ENCODE results near the gene KRT85. TPM values are rescaled to one million over a fixed set of nuclear protein-coding genes. Genes with fewer than 3 reads are reported as not detected.
"Not testable (repeated sequence)": the region's sequence is repeated elsewhere in the genome, so short reads cannot be mapped to it uniquely, and the experiment has no call there.

The KRT85 gene
- polyA plus RNA-seq, 1 donor, result not detected

DNA sequence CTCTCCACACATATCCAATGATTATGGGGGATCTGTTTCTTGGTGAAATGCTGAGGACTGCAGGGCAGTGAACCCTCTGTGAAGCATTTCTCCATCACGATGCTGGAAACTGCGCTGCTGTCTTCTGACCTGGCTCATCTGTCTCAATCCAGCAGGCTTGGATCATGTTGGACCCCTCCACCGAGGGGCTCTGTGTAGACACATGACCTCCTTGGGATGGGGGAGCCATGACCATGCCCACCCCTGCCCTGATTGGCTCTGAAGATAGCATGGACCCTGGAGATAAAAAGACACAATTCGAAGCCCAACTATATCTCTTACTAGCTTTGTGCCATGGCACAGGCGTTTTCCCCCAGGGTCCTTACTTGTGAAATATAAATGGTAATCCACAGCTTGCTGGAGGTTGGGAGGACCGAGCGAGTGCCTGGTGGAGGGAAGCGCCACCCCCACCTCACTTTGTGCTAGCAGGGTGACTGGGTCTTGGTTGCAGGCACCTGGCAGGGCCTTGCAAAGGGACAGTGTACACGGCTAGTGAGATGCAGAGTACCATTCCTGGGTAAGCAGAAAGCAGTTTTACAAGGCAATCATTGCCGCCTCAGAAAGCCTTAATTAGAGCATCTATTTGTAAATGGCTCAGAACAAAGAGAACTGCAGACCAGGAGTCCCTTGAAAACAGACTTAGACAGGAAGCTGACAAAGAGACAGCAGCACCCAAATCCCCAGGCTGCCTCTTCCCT lies 43.7 kb downstream of the KRT85 start:
- DNase-seq, result no peak

DNA sequence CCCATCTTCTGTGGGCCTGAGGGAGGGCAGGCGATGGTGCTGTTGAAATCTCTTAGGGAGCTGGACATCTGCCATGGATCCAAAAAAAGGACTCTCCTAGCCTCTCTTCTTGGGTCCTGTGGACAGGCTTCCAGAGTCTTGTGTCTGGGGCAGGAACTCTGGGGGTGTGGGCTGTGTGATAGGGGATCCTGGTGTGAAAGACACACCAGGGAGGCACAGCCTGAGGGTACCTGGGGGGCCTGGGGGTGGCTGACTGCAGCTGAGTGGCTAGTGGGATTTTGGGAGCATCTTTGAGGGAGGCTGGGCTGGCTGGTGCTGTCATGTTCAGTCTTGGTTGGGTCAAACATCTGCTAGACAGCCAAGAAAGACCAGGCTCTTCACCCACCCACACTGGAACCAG lies 44.3 kb downstream of the KRT85 start:
- DNase-seq, result no peak

DNA sequence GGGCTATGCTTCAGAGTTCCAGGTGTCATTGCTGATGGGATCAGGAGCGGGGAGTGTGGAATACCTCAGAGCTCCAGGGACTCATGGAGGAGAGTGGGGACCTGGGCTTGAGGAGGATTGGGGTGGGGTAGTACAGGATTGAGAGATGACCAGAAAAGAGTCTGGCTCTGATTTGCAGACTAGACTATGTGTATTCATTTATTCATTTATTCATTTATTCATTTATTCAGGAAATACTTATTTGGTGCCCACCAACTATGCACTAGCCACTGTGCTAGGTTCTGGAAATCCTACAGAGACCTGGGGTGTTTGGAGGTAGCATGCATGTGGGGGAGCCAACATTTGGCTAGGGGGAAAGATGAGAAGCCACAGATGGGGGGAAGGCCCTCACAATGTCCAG lies 45.2 kb downstream of the KRT85 start:
- no peak for DNase-seq

DNA sequence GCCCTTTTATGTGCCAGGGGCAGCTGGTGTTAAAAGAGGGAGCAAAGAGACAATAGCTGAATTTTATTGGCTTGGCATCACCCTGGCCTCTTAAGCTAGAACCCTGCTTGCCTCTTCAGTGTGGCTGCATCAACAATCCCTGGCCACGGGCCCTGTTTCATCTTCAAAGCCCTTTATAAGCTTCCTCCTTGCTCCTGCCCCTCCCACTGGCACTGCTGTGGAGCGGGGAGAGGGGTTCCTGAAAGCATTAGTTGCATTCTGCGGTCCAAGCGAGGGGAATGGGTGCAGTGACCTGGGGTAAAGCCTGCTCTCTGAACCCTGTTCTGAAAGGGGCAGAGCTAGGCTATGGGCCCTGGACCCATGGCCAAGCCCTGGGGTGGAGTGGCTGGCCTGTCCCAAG lies 45.9 kb downstream of the KRT85 start:
- no peak for DNase-seq

DNA sequence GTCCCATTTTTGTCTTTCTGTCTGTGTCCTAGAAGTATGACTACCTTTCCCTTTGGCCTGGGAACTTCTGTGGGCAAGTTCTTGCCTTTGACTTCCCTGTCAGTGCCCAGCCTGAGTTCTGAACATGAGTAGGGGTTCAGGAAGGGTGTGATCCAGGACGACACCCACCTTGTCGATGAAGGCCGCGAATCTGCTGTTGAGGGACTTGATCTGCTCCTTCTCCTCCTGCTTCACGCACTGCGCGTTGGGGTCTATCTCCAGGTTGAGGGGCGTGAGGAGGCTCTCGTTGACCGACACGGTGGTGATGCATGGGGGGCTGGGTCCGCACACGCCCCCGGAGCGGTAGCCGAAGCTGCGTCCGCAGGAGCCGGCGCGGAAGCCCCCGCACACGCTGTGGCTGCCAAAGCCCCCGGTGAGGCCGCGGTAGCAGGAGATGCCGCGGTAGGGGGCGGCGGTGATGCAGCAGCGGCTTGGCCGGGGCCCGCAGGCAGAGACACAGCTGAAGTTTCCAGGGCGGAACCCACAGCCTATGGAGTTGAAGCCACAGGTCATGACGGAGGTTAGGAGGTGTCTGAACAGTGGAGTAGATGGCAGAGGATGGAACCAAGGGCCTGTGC lies 46.4 kb downstream of the KRT85 start, which contains the start of gene KRT83:
Gene KRT83, minus strand, starts transcription at position 615 of the 617 bp plus-strand sequence. Its CDS starts 63 bp downstream, at position 552.
- no peak for DNase-seq

DNA sequence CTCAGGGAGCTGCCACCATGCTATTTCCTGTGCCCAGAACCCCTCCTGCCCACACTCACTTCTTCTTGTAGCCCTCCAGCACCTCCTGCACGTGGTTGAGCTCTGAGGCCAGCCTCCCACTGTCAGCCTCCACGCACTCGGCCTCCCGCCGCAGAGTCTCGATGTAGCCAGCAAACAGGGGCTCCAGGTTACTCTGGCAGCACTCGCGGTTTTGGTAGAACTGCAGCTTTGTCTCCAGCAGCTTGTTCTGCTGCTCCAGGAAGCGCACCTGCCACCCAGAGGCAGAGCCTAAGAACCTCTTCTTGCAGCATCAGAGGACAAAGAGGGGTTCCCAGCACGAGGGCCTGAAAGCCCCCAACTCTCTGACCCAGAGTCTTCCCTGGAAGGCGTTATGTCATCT lies 48.2 kb downstream of the KRT85 start:
- no peak for DNase-seq

DNA sequence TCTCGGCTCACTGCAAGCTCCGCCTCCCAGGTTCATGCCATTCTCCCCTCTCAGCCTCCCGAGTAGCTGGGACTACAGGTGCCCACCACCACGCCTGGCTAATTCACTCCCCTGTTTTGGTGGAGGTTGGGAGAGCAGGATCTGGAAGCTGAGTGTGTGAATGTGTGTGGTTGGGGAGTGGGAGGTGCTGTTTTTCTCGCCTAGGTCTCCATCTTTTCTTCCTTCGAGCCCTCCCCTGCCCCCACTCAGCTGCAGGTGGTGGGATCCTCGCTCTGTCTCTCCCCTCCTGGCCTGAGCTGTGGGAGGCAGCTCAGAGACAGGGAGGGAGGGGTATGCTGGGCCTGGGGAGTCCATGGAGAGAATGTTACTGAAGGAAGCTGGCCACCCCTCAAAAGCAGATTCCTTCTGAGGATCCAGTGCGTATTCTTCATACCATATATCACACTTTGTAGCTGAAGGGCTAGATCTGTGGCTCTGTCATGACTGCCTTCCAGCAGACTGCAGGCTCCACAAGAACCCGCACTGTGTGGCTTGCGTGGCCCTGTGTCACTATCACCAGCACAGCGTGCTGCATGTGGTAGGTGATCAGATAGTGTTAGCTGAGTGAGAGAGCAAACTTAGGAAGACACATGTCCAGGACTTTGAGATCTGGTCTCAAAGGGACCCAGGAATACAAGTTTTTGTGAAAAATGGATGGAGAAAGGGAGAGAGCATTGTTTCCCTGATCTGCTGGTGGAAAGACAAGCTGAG lies 48.9 kb downstream of the KRT85 start:
- DNase-seq, result no peak

DNA sequence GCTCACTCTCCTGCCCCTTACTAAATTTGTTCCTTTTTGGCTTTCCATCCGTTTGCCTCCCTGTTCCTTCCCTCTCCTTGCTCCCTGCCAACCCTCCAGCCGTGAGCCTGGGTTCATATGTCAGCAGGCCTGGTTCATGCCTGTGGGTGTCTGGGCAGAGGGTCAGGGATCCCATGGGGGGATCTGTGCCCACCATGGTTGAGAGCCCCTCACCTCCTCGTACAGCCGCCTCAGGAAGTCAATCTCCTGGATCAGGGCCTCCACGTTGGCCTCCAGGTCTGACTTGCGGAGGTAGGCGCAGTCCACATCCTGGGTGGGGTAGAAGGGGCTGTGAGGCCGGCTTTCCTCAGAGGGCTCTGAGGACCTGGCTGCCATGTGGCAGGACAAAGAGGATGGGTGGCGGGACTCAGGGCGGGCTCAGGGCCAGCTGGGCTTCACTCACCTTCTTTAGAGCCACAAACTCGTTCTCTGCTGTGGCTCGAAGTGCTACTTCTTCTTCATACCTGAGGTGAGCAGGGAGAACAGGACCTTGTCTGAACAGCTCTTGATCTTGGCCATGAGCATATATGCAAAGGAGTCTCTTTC lies 49.7 kb downstream of the KRT85 start:
- no peak for DNase-seq

DNA sequence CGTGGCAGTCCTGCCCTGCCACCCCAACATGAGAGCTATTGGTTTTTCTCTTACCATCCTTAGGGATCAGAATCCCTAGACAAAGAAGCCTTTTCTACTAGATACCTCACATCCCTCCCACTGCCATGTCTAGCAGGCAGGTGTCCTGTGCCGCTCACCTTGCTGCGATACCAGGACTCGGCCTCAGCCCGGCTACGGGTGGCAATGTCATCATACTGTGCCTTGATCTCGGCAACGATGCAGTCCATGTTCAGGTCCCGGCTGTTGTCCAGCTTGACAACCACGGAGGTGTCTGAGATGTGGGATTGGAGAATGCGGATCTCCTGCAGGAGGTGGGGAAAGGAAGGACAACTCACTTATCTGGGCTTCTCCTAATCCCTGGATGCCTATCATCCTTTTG lies 50.6 kb downstream of the KRT85 start:
- DNase-seq, result no peak

DNA sequence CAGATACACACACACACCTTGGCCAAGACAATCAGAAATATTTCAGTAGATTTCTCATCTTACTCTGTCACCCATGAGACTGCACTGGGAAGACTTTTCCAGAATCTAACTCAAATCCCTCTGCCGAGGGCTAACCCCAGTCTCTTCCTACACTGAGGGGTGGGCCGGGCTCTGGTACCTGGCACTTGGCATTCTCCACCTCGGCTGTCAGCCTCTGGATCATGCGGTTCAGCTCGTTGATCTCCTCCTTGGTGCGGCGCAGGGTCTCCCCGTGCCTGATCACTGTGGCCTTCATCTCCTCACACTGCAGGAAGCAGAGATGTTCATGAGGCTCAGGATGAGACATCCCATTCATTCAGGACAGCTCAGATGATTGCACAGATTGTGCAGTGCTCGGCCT lies 51.0 kb downstream of the KRT85 start:
- DNase-seq, result no peak

DNA sequence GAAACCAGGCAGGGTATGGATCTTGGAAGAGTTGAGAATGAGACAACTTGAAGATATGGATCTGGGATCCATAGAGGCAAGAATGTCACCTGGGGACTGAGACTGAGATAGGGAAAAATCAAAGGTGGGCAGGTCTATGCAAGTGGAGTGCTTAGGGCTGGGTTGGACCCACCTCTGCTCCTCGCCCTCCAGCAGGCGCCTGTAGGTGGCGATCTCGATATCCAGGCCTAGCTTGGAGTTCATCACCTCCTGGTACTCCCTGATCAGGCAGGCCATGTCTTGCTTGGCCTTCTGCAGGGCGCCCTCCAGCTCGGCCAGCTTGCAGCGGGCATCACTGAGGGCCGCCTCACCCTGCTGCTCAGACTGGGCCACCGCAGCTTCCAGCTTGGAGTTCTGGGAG lies 51.6 kb downstream of the KRT85 start:
- DNase-seq, result not testable (repeated sequence)

DNA sequence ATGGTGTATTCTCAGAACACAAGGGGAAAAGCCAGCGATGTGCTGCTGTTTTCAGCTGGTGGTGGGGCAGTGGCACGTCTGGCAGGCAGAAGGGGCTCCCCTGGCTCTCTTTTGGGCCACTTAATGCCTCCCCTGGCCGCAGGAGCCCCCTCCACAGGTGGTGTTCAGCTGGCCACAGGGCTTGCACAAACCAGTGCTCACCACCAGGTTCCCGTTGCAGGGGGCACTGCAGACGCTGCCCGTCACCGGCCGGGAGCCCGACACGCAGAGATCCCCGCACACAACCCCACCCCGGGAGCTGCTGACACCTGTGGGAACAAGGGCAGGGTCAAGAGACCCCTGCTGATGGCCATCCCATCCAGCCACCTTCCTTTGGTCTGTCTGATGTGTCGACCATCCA lies 52.8 kb downstream of the KRT85 start:
- DNase-seq, result no peak

DNA sequence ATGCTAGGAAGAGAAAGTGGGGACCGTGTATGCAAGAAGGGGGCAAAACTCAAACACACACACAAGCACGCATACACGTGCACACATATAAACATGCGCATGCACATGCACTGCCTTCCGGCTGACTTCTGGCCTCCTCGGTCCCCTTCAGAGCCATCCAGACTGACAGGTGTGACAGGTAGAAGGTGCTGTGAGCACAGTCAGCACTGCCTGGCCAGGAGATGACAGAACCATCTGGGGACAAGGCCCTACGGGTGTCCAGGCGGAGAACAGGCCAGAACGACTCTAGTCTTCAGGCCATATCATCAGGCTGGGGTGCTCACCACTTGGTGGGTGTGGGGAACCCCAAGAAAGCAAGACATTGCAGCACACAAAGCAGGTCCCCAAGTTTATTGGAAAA lies 53.4 kb downstream of the KRT85 start:
- no peak for DNase-seq

DNA sequence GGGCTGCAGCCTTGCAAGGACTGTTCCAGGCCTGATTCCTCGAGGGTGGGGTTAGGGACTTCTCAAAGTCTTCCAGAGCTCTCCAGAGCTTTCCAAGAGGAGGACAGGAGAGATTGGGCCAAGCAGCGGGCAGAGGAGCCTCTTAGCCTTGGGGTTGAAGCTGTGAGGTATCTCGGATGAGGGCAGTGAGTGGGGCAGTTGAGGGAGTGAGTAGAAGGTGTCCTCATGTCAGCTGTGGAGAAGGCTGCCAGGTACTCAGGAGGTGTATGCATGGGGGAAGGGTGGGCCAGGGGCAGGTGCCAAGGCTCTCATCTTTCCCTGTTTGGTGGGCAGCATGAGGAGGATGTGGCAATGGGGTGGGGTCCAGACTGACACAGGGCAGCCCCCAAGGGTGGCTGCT lies 53.8 kb downstream of the KRT85 start:
- no peak for DNase-seq

DNA sequence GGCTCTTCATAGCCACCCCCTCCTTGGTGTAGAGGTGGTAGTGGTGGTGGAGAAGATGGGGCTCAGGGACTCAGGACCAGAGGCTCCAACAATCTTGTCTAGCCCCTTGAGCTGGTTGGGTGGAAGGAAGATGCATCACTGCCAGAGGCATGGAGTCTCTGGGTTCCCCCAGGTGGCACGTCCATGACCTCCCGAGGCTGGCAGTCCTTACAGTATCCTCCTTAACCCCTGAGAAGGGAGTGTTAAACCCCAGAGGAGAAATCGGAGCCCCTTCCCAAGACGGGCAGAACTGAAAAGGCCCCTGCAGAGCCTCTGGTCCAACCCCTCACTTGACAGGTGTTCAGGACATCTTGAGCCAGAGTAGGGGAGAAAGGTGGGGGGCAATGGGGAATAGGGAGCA lies 55.2 kb downstream of the KRT85 start:
- DNase-seq, result no peak

DNA sequence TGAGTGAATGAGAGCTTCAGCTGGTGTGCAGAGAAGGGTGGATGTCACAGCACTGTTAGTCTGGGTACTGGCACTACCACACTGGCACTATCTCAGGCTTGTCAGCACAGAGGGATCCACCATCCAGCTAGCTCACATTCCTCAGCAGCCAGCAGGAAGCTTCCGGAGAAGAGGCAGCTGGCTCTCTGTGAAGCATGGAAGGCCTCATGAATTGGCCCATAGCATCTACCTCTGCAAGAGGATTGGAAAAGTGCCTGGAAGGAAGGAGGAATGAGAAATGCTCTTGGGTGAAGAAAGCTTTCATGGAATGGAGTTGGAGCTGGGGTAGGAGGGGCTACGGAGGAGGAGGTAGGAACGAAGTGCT lies 56.0 kb downstream of the KRT85 start:
- no peak for DNase-seq

DNA sequence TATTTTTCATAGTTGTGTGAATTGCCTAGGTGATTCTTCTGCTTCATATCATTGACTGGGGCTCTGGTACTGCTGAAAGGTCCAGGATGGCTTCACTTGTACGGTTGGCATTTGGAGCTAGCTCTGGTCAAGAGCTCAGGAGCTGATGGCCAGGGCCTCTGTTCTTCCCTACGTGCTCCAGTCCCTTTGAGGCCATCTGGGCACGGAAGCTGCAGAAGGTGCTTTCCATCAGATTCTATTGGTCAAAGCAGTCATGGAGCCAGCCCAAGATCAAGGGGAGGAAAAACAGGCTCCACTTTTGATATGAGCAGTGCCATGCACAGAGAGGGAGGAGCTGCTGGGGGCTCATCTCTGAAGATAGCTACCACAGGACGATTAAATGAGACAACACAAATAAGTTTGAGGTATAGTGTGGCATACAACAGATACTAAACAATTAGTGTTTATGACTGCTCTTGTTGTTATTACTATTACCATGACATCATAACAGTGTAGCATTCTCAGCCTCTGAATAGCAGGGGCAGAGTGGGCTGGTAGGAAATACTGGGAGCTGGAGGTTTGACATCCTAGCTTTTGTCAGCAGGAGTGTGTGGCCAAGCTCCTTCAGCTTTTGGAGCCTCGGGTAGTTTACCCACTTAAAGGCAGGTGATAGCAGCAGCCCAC lies 56.5 kb downstream of the KRT85 start:
- no peak for DNase-seq

Other genes with a start within 250 kb of the KRT85 start
- 5.6 TPM for gene KRT80, start 175.5 kb downstream of the KRT85 start, polyA plus RNA-seq (ENCODE audit: insufficient read length)
- gene KRT7, start 134.2 kb downstream of the KRT85 start, polyA plus RNA-seq (ENCODE audit: insufficient read length), result 1.9 TPM
- gene KRT86, start 92.8 kb downstream of the KRT85 start, polyA plus RNA-seq (ENCODE audit: insufficient read length), result 0.19 TPM
- 0.14 TPM for gene KRT81, start 75.9 kb downstream of the KRT85 start, polyA plus RNA-seq (ENCODE audit: insufficient read length)
- not detected for gene KRT83, start 46.1 kb downstream of the KRT85 start, polyA plus RNA-seq (ENCODE audit: insufficient read length)
- not detected for gene KRT84, start 18.2 kb upstream of the KRT85 start, polyA plus RNA-seq (ENCODE audit: insufficient read length)
- not detected for gene KRT82, start 38.9 kb upstream of the KRT85 start, polyA plus RNA-seq (ENCODE audit: insufficient read length)
- not detected for gene KRT75, start 66.9 kb upstream of the KRT85 start, polyA plus RNA-seq (ENCODE audit: insufficient read length)
- gene KRT6B, start 84.7 kb upstream of the KRT85 start, polyA plus RNA-seq (ENCODE audit: insufficient read length), result 0.25 TPM
- not detected for gene KRT6C, start 106.3 kb upstream of the KRT85 start, polyA plus RNA-seq (ENCODE audit: insufficient read length)
- gene KRT6A, start 125.8 kb upstream of the KRT85 start, polyA plus RNA-seq (ENCODE audit: insufficient read length), result 1.3 TPM
- gene KRT5, start 152.9 kb upstream of the KRT85 start, polyA plus RNA-seq (ENCODE audit: insufficient read length), result 12.2 TPM
- gene KRT71, start 185.7 kb upstream of the KRT85 start, polyA plus RNA-seq (ENCODE audit: insufficient read length), result not detected
- not detected for gene KRT74, start 206.4 kb upstream of the KRT85 start, polyA plus RNA-seq (ENCODE audit: insufficient read length)
- gene KRT72, start 234.0 kb upstream of the KRT85 start, polyA plus RNA-seq (ENCODE audit: insufficient read length), result not detected